Tibial artery (tissue), 4 donors: ENCODE results near the gene PKD1L1.
"Not testable (repeated sequence)": the region's sequence is repeated elsewhere in the genome, so short reads cannot be mapped to it uniquely, and the experiment has no call there.

Experiments used
- DNase-seq, 2 donors: peaks; one replicate each; pipeline ENCODE4 v3.0.0-alpha.2; 2019
- H3K27ac ChIP-seq, 2 donors: fragments of 200-600 bp; sonication (generic) in 1 of 2; 1 replicate in 1 of 2; 2 replicates in 1 of 2; pipeline ENCODE4 v1.5.1; 2018 to 2019; ENCODE audit warnings: mild to moderate bottlenecking in 1 of 2
- H3K27me3 ChIP-seq, 2 donors: fragments of 200-600 bp; sonication (generic) in 1 of 2; one replicate each; pipeline versions ENCODE4 v1.5.1 to v1.6.0; 2016 to 2019
- H3K36me3 ChIP-seq, 3 donors: fragments of 200-600 bp; sonication (generic) in 2 of 3; one replicate each; pipeline ENCODE4 v1.5.1; 2016 to 2019; ENCODE audit warnings: mild to moderate bottlenecking in 2 of 3
- H3K4me1 ChIP-seq, 4 donors: fragments of 200-600 bp; sonication (generic) in 2 of 4; 1 replicate in 3 of 4; 2 replicates in 1 of 4; pipeline ENCODE4 v1.5.1; 2016 to 2019
- H3K4me3 ChIP-seq, 2 donors: fragments of 200-600 bp; sonication (generic) in 1 of 2; 1 replicate in 1 of 2; 2 replicates in 1 of 2; pipeline ENCODE4 v1.5.1; 2018 to 2019; ENCODE audit warnings: mild to moderate bottlenecking in 2 of 2
- H3K9me3 ChIP-seq, 3 donors: fragments of 200-600 bp; sonication (generic) in 1 of 3; one replicate each; pipeline ENCODE4 v1.5.1; 2016 to 2019
- intact Hi-C: fragments of 100-400 bp; cut with DNase I; formaldehyde crosslinking; loops from one replicate; pipeline ENCODE4 v1.15.0; 2023; ENCODE audit warnings: low total_unique reads
- TF ChIP-seq, protein P1 (sequence below), 2 experiments: fragments of 200-600 bp in 1 of 2; fragments of 450-650 bp in 1 of 2; IDR thresholded peaks; one replicate each; pipeline ENCODE4 v1.5.1; 2017 to 2019; ENCODE audit warnings: antibody characterized with exemption in 2 of 2, mild to moderate bottlenecking in 1 of 2, moderate library complexity in 1 of 2

The PKD1L1 gene

DNA sequence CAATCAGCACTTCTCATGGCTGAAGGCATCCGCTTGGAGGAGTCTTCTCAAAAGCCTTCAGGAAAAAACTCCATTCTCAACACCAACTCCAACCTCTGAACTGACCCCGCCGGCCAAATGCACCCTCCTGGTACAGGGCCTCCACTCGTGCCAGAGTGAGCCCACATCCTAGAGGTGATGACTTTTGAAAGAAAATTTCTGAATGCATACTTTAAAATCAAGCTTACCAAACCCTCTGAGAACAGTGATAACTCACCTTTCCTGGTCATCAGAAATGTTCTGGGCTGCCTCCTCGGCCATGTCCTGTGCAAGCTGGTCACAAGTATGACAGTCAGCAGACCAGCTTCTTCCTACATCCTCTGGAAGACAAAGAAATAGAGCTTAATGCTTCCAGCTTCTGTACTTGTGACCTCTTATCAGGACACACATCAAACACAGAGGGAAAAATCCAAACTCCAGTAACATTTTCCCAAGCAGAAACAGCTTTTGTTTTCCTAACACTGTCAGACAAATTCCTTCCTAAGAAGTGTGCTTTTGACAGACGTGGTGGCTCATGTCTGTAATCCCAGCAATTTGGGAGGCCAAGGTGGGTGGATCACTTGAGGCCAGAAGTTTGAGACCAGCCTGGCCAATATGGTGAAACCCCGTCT, at the start of gene PKD1L1:
PKD1L1 (minus strand) TSS at position 326 of the 650 bp plus-strand sequence; CDS start at position 300, 26 bp downstream.
- Histone ChIP-seq H3K27ac (no peak within 1 kb of the TSS), H3K4me1 (no peaks in the 10 kb centered on the region), H3K27me3 (no peaks in the 10 kb centered on the region), H3K4me3 (no peak within 1 kb of the TSS), H3K9me3 (no peaks in the 10 kb centered on the region), H3K36me3 (no peaks in the 10 kb centered on the region)
- no peak for DNase-seq
- intact Hi-C loops = no loop called here
- TF ChIP-seq, protein P1, sequence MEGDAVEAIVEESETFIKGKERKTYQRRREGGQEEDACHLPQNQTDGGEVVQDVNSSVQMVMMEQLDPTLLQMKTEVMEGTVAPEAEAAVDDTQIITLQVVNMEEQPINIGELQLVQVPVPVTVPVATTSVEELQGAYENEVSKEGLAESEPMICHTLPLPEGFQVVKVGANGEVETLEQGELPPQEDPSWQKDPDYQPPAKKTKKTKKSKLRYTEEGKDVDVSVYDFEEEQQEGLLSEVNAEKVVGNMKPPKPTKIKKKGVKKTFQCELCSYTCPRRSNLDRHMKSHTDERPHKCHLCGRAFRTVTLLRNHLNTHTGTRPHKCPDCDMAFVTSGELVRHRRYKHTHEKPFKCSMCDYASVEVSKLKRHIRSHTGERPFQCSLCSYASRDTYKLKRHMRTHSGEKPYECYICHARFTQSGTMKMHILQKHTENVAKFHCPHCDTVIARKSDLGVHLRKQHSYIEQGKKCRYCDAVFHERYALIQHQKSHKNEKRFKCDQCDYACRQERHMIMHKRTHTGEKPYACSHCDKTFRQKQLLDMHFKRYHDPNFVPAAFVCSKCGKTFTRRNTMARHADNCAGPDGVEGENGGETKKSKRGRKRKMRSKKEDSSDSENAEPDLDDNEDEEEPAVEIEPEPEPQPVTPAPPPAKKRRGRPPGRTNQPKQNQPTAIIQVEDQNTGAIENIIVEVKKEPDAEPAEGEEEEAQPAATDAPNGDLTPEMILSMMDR (IDR thresholded peaks at IDR 0.05) = no peak

DNA sequence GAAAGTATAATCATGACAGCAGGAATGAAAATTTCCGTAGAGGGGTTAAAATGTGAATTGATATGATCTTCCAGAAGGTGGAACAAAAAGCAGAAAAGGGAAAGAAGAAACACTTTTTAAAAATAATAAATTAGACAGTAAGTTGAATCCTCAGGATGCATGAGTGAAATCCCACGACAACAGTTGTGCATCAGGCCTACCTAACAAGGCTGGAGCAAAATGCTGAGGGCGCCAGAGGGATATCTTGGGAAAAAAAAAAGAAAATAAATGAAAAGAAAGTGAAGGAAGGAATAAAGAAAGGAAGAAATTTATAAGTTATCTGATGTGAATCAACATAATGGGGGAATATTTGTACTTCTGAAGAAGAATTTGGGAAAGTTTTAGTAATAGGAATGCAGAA, 44.2 kb upstream of the PKD1L1 start:
- H3K27ac ChIP-seq = peak overlapping the region in 1 of 2 donors; percentile 38
- H3K4me1 ChIP-seq = peaks cover 0 to 6% (median 0%) of the 10 kb centered on the region in 4 donors
- TF ChIP-seq, protein P1 (IDR thresholded peaks at IDR 0.05) = no peak
- H3K36me3 ChIP-seq = no peaks in the 10 kb centered on the region
- no peaks in the 10 kb centered on the region for H3K9me3 ChIP-seq
- no peaks in the 10 kb centered on the region for H3K27me3 ChIP-seq
- DNase-seq = no peak
- H3K4me3 ChIP-seq = no peak overlapping the region
- intact Hi-C loops = loop anchor here (5.0 kb wide), 1 partner anchor 120 kb away; no protein-coding TSS in a partner anchor

DNA sequence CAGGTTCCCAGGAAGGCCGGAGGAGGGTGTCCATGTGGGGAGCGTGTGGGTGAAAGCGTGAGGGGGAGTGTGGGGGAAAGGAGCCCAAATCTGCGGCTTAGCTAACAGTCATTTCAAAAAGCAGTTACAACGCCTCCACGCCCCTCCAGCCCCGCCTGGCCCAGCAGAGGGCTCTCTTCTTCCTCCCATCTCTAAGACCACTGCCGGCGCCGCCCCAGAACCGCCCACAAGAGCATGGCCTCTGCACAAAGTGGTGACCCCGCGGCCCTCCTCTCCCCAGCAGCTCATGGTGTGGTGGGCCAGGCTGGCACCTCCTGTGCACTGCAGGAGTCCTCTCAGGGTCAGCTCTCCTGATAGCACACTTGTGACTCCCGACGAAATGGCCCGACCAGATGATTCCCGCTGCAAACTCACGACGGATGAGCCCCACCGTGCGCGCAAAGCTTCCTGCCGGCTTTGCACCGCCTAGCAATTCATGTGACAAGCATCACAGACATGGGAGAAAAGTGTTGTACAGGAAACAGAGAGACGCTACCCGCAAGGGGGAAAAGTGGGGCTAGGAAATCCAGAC, 43.6 kb upstream of the PKD1L1 start:
- no peaks in the 10 kb centered on the region for H3K9me3 ChIP-seq
- intact Hi-C loops = loop anchor here (5.0 kb wide), 1 partner anchor 120 kb away; no protein-coding TSS in a partner anchor
- H3K4me1 ChIP-seq = peaks cover 0 to 6% (median 0%) of the 10 kb centered on the region in 4 donors
- H3K4me3 ChIP-seq = peak overlapping the region; percentile 44 to 57
- no peaks in the 10 kb centered on the region for H3K36me3 ChIP-seq
- peak; percentile 88 to 90 for DNase-seq
- no peaks in the 10 kb centered on the region for H3K27me3 ChIP-seq
- peak overlapping the region in 1 of 2 donors; percentile 38 for H3K27ac ChIP-seq
- TF ChIP-seq, protein P1 (IDR thresholded peaks at IDR 0.05) = peak; percentile 63 to 65

DNA sequence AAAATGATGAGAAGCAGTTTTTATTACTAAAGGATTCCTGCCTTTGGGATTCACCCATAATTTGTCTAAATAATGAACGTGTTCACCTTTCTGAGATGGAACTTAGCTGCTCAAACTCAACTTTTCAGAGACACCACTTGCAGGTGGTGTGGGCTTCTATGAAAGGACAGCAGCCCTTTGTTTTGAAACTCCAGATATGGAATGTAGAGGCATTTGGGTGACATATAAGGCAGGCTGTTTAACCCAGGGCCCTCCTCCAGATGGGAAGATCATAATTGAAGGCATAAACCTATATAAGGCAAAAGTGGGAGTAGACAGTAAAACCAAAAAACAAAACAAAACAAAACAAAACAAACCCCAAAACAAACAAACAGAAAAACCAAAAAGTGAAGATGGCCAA, 43.0 kb upstream of the PKD1L1 start:
- H3K9me3 ChIP-seq = no peaks in the 10 kb centered on the region
- no peaks in the 10 kb centered on the region for H3K36me3 ChIP-seq
- H3K4me3 ChIP-seq = peak overlapping the region in 1 of 2 donors; percentile 57
- intact Hi-C loops = loop anchor here (5.0 kb wide), 1 partner anchor 121 kb away; no protein-coding TSS in a partner anchor
- DNase-seq = no peak
- no peaks in the 10 kb centered on the region for H3K27me3 ChIP-seq
- H3K4me1 ChIP-seq = peaks cover 0 to 6% (median 0%) of the 10 kb centered on the region in 4 donors
- TF ChIP-seq, protein P1 (IDR thresholded peaks at IDR 0.05) = no peak
- H3K27ac ChIP-seq = peak overlapping the region in 1 of 2 donors; percentile 38

- no peak for DNase-seq
- intact Hi-C loops = loop anchor here (5.0 kb wide), 1 partner anchor 122 kb away; no protein-coding TSS in a partner anchor
- no peak overlapping the region for H3K27ac ChIP-seq
- H3K27me3 ChIP-seq = no peaks in the 10 kb centered on the region
- peaks cover 0 to 6% (median 0%) of the 10 kb centered on the region in 4 donors for H3K4me1 ChIP-seq
- no peaks in the 10 kb centered on the region for H3K36me3 ChIP-seq
- TF ChIP-seq, protein P1 (IDR thresholded peaks at IDR 0.05) = no peak
- no peaks in the 10 kb centered on the region for H3K9me3 ChIP-seq
- no peak overlapping the region for H3K4me3 ChIP-seq
Observed at GRCh38 chr7:47990592-47990991, 42.3 kb upstream of the PKD1L1 start.

GRCh38 chr7:47989607-47990400, 41.5 kb upstream of the PKD1L1 start:
- H3K4me3 ChIP-seq, H3K36me3 ChIP-seq, H3K9me3 ChIP-seq, H3K4me1 ChIP-seq, DNase-seq, H3K27ac ChIP-seq, H3K27me3 ChIP-seq: not testable (repeated sequence)
- intact Hi-C loops = loop anchor here (5.0 kb wide), 1 partner anchor 122 kb away; no protein-coding TSS in a partner anchor
